Measurements from ENCODE around the gene SLC6A19.

DNA sequence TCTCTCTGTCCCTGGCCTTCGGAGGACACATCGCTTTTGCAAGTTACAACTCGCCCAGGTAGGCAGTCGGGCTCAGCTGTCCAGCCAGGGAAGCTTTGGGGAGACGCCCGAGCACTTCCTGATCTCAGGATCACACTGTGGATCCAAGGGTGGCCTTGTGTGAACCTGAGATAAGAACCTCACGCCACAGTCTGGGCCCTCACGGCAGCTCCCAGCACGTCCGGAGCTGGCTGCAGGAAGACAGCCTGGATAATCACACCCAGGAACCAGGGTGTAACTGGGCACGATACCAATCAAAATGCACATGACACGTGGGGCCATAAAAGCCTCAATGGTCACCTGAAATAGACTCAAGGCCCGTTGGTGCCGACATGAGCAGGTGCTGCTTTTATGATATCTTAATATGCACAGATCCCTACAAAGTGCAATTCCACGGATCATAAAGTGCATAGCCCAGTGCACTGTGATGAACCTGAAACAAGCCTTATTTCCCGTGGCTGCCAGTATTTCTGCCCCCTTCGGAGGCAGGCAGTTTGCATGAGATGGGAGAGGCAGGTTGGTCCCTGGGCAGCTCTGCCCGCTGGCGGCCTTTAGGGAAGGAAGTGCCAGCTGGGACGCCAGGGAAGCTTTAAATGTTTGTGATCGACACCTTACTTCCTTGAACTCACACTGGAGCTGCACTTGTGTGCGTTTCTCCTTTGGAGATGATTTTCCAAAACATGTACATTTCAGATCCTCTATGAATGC lies 38.3 kb downstream of the SLC6A19 start:
- no peak for TF ChIP-seq POLR2AphosphoS5 (IDR thresholded peaks at IDR 0.05; ENCODE audit: insufficient read depth in 1 of 2, low read depth in 1 of 2)
- no peak for TF ChIP-seq CTCF (IDR thresholded peaks at IDR 0.05)
- TF ChIP-seq POLR2A (IDR thresholded peaks at IDR 0.05): no peak
